Activated T-cell treated with anti-CD3 and anti-CD28 coated beads, Interleukin-2, amount 50 U/mL, for 24 hours (primary cell): ENCODE data around the gene CALML3.

Experiments
- DNase-seq: peaks from one replicate; pipeline ENCODE4 v3.0.0-alpha.2; 2020
- H3K27ac Mint-ChIP-seq: 2 replicates; pipeline ENCODE4 v1.8.0; 2020; ENCODE audit warnings: mild to moderate bottlenecking, mixed read lengths
- H3K27me3 Mint-ChIP-seq: 2 replicates; pipeline ENCODE4 v1.8.0; 2020; ENCODE audit warnings: mixed read lengths
- H3K36me3 Mint-ChIP-seq: 2 replicates; pipeline ENCODE4 v1.8.0; 2020; ENCODE audit warnings: low read depth, mixed read lengths
- H3K4me1 Mint-ChIP-seq: 2 replicates; pipeline ENCODE4 v1.8.0; 2020; ENCODE audit warnings: low read depth, mixed read lengths
- H3K4me3 Mint-ChIP-seq: 2 replicates; pipeline ENCODE4 v1.8.0; 2020; ENCODE audit warnings: mild to moderate bottlenecking, moderate library complexity, mixed read lengths
- H3K9me3 Mint-ChIP-seq: 2 replicates; pipeline ENCODE4 v1.8.0; 2020; ENCODE audit warnings: mixed read lengths

CALML3 gene

GRCh38 chr10:5485948-5486852 is 38.6 kb upstream of the CALML3 start:
- Mint-ChIP-seq H3K27ac (no peak overlapping the region), H3K4me1 (peaks cover 4% of the 10 kb centered on the region), H3K27me3 (peaks cover 4% of the 10 kb centered on the region), H3K36me3 (no peaks in the 10 kb centered on the region), H3K4me3 (no peak overlapping the region), H3K9me3 (no peaks in the 10 kb centered on the region)
- DNase-seq: no peak

- no peak overlapping the region for H3K27ac Mint-ChIP-seq
- no peak overlapping the region for H3K4me3 Mint-ChIP-seq
- DNase-seq: no peak
- H3K4me1 Mint-ChIP-seq: peaks cover 4% of the 10 kb centered on the region
- H3K36me3 Mint-ChIP-seq: no peaks in the 10 kb centered on the region
- peaks cover 4% of the 10 kb centered on the region for H3K27me3 Mint-ChIP-seq
- no peaks in the 10 kb centered on the region for H3K9me3 Mint-ChIP-seq
Measured at GRCh38 chr10:5486853-5487235, 37.9 kb upstream of the CALML3 start.

GRCh38 chr10:5488272-5489161 is 36.2 kb upstream of the CALML3 start:
- no peak overlapping the region for H3K4me3 Mint-ChIP-seq
- no peak overlapping the region for H3K27ac Mint-ChIP-seq
- H3K27me3 Mint-ChIP-seq: no peaks in the 10 kb centered on the region
- peaks cover 7% of the 10 kb centered on the region for H3K9me3 Mint-ChIP-seq
- no peaks in the 10 kb centered on the region for H3K36me3 Mint-ChIP-seq
- H3K4me1 Mint-ChIP-seq: peaks cover 4% of the 10 kb centered on the region
- no peak for DNase-seq

GRCh38 chr10:5490032-5490431 is 34.7 kb upstream of the CALML3 start:
- no peak for DNase-seq
- Mint-ChIP-seq H3K4me3 (no peak overlapping the region), H3K27me3 (no peaks in the 10 kb centered on the region), H3K27ac (no peak overlapping the region), H3K36me3 (no peaks in the 10 kb centered on the region), H3K9me3 (peaks cover 7% of the 10 kb centered on the region), H3K4me1 (peaks cover 4% of the 10 kb centered on the region)

GRCh38 chr10:5490698-5491464 is 33.9 kb upstream of the CALML3 start:
- no peak overlapping the region for H3K27ac Mint-ChIP-seq
- H3K9me3 Mint-ChIP-seq: peaks cover 7% of the 10 kb centered on the region
- H3K4me3 Mint-ChIP-seq: no peak overlapping the region
- H3K4me1 Mint-ChIP-seq: peaks cover 4% of the 10 kb centered on the region
- DNase-seq: no peak
- no peaks in the 10 kb centered on the region for H3K36me3 Mint-ChIP-seq
- no peaks in the 10 kb centered on the region for H3K27me3 Mint-ChIP-seq

- no peak for DNase-seq
- H3K27me3 Mint-ChIP-seq: no peaks in the 10 kb centered on the region
- no peak overlapping the region for H3K4me3 Mint-ChIP-seq
- H3K4me1 Mint-ChIP-seq: peaks cover 4% of the 10 kb centered on the region
- H3K9me3 Mint-ChIP-seq: peaks cover 7% of the 10 kb centered on the region
- no peaks in the 10 kb centered on the region for H3K36me3 Mint-ChIP-seq
- no peak overlapping the region for H3K27ac Mint-ChIP-seq
Measured at GRCh38 chr10:5491477-5491876, 33.3 kb upstream of the CALML3 start.

- no peak overlapping the region for H3K27ac Mint-ChIP-seq
- H3K27me3 Mint-ChIP-seq: no peaks in the 10 kb centered on the region
- no peaks in the 10 kb centered on the region for H3K36me3 Mint-ChIP-seq
Measured at GRCh38 chr10:5492322-5492855, 32.4 kb upstream of the CALML3 start.

GRCh38 chr10:5492929-5493576 is 31.7 kb upstream of the CALML3 start:
- Mint-ChIP-seq H3K4me3 (no peak overlapping the region), H3K27ac (no peak overlapping the region)
- DNase-seq: no peak

More at GRCh38 chr10:5492322-5492855, 32.4 kb upstream of the CALML3 start:
- DNase-seq: no peak
- H3K4me3 Mint-ChIP-seq: no peak overlapping the region
- H3K4me1 Mint-ChIP-seq: peaks cover 4% of the 10 kb centered on the region
- H3K9me3 Mint-ChIP-seq: peaks cover 7% of the 10 kb centered on the region

GRCh38 chr10:5493691-5494090 is 31.1 kb upstream of the CALML3 start:
- DNase-seq: no peak
- no peaks in the 10 kb centered on the region for H3K27me3 Mint-ChIP-seq
- H3K27ac Mint-ChIP-seq: no peak overlapping the region
- no peak overlapping the region for H3K4me3 Mint-ChIP-seq
- H3K4me1 Mint-ChIP-seq: peaks cover 4% of the 10 kb centered on the region
- peaks cover 7% of the 10 kb centered on the region for H3K9me3 Mint-ChIP-seq
- no peaks in the 10 kb centered on the region for H3K36me3 Mint-ChIP-seq

More at GRCh38 chr10:5492929-5493576, 31.7 kb upstream of the CALML3 start:
- Mint-ChIP-seq H3K4me1 (peaks cover 4% of the 10 kb centered on the region), H3K27me3 (no peaks in the 10 kb centered on the region), H3K36me3 (no peaks in the 10 kb centered on the region), H3K9me3 (peaks cover 7% of the 10 kb centered on the region)

- H3K27me3 Mint-ChIP-seq: no peaks in the 10 kb centered on the region
- peaks cover 7% of the 10 kb centered on the region for H3K9me3 Mint-ChIP-seq
Measured at GRCh38 chr10:5494611-5495010, 30.1 kb upstream of the CALML3 start.

GRCh38 chr10:5496261-5497250 is 28.2 kb upstream of the CALML3 start:
- H3K36me3 Mint-ChIP-seq: no peaks in the 10 kb centered on the region
- no peak overlapping the region for H3K4me3 Mint-ChIP-seq
- no peaks in the 10 kb centered on the region for H3K4me1 Mint-ChIP-seq
- H3K27me3 Mint-ChIP-seq: no peaks in the 10 kb centered on the region
- peaks cover 7% of the 10 kb centered on the region for H3K9me3 Mint-ChIP-seq
- DNase-seq: no peak
- H3K27ac Mint-ChIP-seq: no peak overlapping the region

More at GRCh38 chr10:5494611-5495010, 30.1 kb upstream of the CALML3 start:
- Mint-ChIP-seq H3K36me3 (no peaks in the 10 kb centered on the region), H3K4me1 (peaks cover 4% of the 10 kb centered on the region), H3K4me3 (no peak overlapping the region), H3K27ac (no peak overlapping the region)
- no peak for DNase-seq

GRCh38 chr10:5497289-5497688 is 27.5 kb upstream of the CALML3 start:
- Mint-ChIP-seq H3K36me3 (no peaks in the 10 kb centered on the region), H3K27ac (no peak overlapping the region), H3K4me3 (no peak overlapping the region), H3K9me3 (peaks cover 3% of the 10 kb centered on the region), H3K27me3 (no peaks in the 10 kb centered on the region), H3K4me1 (no peaks in the 10 kb centered on the region)
- no peak for DNase-seq
